Mucosa of descending colon (tissue), 3 donors: ENCODE data around the gene SDE2. TPM values are rescaled to one million over a fixed set of nuclear protein-coding genes. Genes with fewer than 3 reads are reported as not detected.
"Not testable (repeated sequence)": the region's sequence is repeated elsewhere in the genome, so short reads cannot be mapped to it uniquely, and the experiment has no call there.

Source experiments
- ATAC-seq: fragments of 200-7000 bp; cut with Tn5 transposase; one replicate; pipeline ENCODE4 v1.9.1; 2020; ENCODE audit warnings: mild to moderate bottlenecking, moderate library complexity
- DNase-seq, 3 donors: peaks; one replicate each; pipeline ENCODE4 v3.0.0-alpha.2; 2020
- H3K36me3 ChIP-seq: fragments of 200-600 bp; one replicate; pipeline ENCODE4 v1.8.0; 2021; ENCODE audit warnings: low read depth, mild to moderate bottlenecking
- H3K4me1 ChIP-seq: fragments of 200-600 bp; one replicate; pipeline ENCODE4 v1.8.0; 2021; ENCODE audit warnings: low read depth, mild to moderate bottlenecking
- H3K4me3 ChIP-seq: fragments of 200-600 bp; one replicate; pipeline ENCODE4 v1.8.0; 2021; ENCODE audit warnings: mild to moderate bottlenecking
- H3K9me3 ChIP-seq: fragments of 200-600 bp; one replicate; pipeline ENCODE4 v1.8.0; 2021; ENCODE audit warnings: mild to moderate bottlenecking
- CTCF ChIP-seq: fragments of 200-600 bp; IDR thresholded peaks from one replicate; pipeline ENCODE4 v1.8.0; 2022; ENCODE audit warnings: antibody characterized with exemption, mild to moderate bottlenecking
- intact Hi-C, 2 donors: fragments of 100-400 bp; cut with DNase I in 1 of 2; cut with micrococcal nuclease in 1 of 2; formaldehyde crosslinking; loops; one replicate each; pipeline versions ENCODE4 v1.11.0 to v1.11.1; 2022; cut with DNase I, micrococcal nuclease
- total RNA-seq, 3 donors: library from RNA; stranded (reverse); fragmentation: NEBNext Ultra II Directional in 2 of 3; extraction: Animal tissue kit (Norgen Biotek cat#: 25700) in 2 of 3; gene quantifications; one replicate each; pipeline versions ENCODE4 v1.2.1 to v1.2.4, GENCODE V29; 2021 to 2023
- donor health status: DM: no; HTN: no; CAD: no; lungs with moderate emphysema.
- donor health status: DM: no; HTN: no; CAD: no.
- donor health status: DM: no; HTN: yes; CAD: no.

Gene SDE2
- total RNA-seq, 3 donors from 2014 or later = 14.1 to 21.0 (median 15.0) TPM

DNA sequence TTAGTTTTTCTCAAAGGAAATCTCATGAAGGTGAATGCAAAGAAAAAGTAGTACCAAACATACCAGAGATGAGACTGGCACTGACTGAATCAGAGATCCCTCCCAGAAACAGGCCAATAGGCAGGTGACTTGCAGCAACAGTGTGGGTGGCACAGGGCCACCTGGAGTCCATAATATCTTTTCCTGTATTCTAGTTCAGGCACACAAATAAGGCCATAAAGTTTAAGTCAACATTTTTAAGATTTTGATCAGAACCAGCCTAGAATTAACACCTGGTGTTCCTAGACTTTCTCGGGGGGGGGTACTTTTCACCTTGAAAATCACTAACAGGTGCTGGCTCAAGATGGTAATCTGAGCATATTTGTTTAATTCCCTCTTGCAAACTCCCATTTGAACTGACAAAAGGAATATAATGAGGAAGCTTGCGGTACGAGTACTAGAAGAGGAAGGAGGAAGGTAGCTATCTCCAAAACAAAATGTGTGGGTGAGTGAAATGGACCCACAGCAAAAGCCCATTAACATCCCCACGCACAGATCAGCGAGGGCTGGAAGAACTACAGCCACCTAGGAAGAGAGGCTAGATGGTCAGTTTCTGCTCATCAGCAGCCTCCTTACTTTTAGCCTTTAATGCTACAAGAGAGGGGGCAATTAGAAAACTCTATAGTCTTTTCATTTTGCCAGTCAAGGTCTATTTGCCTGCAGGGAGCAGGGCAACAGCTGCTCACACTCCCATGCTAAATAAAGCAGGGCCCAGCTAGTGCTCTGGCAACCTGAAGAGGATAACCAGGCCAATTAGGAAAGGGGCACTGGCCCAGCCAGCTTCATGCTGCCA lies 18.9 kb downstream of the SDE2 start:
- intact Hi-C loops = no loop called here
- H3K4me3 ChIP-seq = no peak overlapping the region
- TF ChIP-seq CTCF = no peak
- H3K9me3 ChIP-seq = no peaks in the 10 kb centered on the region
- DNase-seq = peak; percentile 64 to 78 (median 64)
- ATAC-seq = peak; percentile 87
- H3K4me1 ChIP-seq = peaks cover 13% of the 10 kb centered on the region
- no peaks in the 10 kb centered on the region for H3K36me3 ChIP-seq

DNA sequence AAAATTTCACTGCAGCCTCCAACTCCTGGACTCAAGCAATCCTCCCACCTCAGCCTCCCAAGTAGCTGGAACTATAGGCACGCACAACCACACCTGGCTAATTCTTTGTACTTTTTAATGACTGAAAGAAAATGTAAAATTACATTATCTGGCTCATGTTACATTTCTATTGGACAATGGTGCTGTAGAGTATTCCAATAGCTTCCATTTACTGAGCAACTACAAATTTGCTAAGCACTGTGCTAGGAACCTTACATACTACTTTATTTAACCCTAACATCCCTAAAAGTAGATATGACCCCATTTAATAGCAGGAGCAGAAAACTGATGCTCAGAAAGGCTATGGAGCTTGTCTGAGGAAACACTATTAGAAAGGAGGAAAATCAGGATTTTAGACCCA lies 19.7 kb downstream of the SDE2 start:
- no peak for TF ChIP-seq CTCF
- no peaks in the 10 kb centered on the region for H3K9me3 ChIP-seq
- H3K4me3 ChIP-seq = no peak overlapping the region
- H3K36me3 ChIP-seq = no peaks in the 10 kb centered on the region
- intact Hi-C loops = loop anchor here (10.0 kb wide), 2 partner anchors 505 to 655 kb away; no protein-coding TSS in a partner anchor
- ATAC-seq (no peak), DNase-seq (no peak)
- peaks cover 13% of the 10 kb centered on the region for H3K4me1 ChIP-seq

DNA sequence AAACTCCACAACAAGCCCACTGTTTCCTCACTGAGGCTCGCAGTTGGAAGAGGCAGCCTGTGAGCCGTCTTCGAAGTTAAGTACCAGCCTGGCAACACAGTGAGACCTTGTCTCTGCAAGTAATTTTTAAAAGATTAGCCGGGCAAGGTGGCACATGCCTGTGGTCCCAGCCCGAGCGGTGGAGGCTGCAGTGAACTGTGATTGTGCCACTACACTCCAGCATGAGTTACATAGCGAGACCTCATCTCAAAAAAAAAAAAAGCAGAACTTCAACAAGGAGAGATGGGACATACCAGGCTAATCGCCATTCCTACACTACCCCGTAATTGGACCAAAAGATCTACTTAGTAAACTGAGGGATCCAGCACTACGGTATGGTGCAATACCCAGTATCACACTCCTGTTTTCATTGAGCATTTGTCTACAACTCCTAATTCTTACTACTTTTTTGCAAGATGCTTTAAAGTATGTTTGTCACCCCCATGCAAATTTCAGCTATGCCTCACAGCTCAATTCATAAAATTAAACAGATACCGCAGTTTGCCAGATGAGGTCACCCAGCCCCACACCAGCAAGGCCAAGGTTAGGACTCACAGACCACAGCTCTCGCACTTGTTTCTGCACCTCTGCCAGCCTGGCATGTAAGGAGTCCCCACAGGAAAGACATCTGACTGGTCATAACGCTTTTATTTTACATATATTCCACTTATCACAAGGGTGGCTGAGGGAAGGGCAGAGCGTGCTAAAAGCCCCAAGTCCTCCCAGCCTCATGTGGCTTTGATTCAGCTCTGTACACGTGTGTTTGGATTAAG lies 21.0 kb downstream of the SDE2 start:
- ATAC-seq (no peak), DNase-seq (no peak)
- Histone ChIP-seq H3K4me1 (peaks cover 13% of the 10 kb centered on the region), H3K9me3 (no peaks in the 10 kb centered on the region), H3K36me3 (no peaks in the 10 kb centered on the region), H3K4me3 (no peak overlapping the region)
- intact Hi-C loops = loop anchor here (10.0 kb wide), 2 partner anchors 503 to 653 kb away; no protein-coding TSS in a partner anchor
- TF ChIP-seq CTCF = no peak

GRCh38 chr1:225975146-225975545 lies 24.0 kb downstream of the SDE2 start:
- DNase-seq, H3K9me3 ChIP-seq, ATAC-seq, H3K36me3 ChIP-seq, H3K4me3 ChIP-seq, H3K4me1 ChIP-seq: not testable (repeated sequence)
- intact Hi-C loops = loop anchor here (10.0 kb wide), 2 partner anchors 500 to 650 kb away; no protein-coding TSS in a partner anchor

GRCh38 chr1:225974454-225974853 lies 24.7 kb downstream of the SDE2 start:
- intact Hi-C loops = loop anchor here (10.0 kb wide), 2 partner anchors 500 to 650 kb away; no protein-coding TSS in a partner anchor

More at GRCh38 chr1:225974454-225974853, 24.7 kb downstream of the SDE2 start:
- DNase-seq = no peak
- H3K4me3 ChIP-seq = no peak overlapping the region
- no peaks in the 10 kb centered on the region for H3K9me3 ChIP-seq
- no peaks in the 10 kb centered on the region for H3K36me3 ChIP-seq
- peaks cover under 1% of the 10 kb centered on the region for H3K4me1 ChIP-seq
- no peak for TF ChIP-seq CTCF
- no peak for ATAC-seq
